ENCODE measurements around the gene SEMA3A.
"Not testable (repeated sequence)": the region's sequence is repeated elsewhere in the genome, so short reads cannot be mapped to it uniquely, and the experiment has no call there.

The SEMA3A gene

DNA sequence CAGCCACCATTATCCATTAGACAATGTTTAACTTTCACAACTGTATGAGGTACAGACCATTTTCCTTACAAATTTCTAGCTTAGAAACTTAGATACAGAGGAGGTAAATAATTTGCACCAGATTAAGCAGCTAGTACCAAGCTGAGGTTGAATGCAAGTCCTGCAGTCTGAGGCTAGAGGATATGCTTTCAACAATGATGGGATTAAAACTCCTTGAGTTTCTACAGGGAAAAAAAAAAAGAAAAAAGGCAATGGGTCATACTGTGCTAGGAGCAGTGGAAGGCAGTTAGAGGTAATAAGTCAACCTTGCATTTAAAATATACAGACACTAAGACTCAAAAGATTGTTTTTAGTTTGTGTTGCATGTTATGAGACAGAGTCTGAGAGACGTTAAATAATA, 86.5 kb downstream of the SEMA3A start:
- DNase-seq, result no peak

DNA sequence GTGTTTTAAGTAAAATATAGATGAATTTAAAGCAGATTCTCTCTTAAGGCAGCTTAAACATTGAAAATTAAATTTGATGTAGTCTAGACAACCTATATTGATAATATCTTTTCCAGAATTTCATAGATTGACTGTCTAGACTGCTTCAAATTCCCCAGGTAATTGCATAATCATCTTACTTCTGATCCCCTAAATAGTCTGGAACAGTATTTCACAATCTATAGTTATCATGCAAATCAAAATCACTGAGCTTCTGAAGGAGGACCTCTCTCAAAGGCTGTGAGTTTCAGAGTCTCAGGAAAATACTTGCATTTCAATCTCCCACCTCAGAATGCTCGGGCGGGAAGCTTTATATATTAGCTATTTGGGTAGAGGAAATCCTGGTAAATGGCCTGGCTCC, 87.3 kb downstream of the SEMA3A start:
- no peak for DNase-seq

GRCh38 chr7:84106291-84106690, 88.3 kb downstream of the SEMA3A start:
- DNase-seq, result no peak

DNA sequence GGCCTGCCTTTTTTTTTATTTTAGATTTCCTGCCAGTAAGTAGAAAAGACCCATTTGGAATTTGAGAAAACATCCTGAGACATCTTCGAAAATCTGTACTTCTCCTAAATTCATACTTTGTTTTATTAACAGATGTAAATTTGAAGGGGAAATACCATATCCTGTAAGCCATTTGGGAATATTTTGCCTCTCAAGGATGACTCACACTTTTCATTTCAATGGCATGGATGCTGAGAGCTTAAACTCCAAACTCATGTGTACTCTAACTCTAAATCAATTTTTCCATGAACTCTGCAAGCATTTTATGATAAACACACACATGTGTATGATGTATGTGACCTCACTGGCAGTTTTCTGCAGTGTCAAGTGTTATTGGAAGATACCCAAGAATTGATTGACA, 89.0 kb downstream of the SEMA3A start:
- peak; percentile 66 for DNase-seq

DNA sequence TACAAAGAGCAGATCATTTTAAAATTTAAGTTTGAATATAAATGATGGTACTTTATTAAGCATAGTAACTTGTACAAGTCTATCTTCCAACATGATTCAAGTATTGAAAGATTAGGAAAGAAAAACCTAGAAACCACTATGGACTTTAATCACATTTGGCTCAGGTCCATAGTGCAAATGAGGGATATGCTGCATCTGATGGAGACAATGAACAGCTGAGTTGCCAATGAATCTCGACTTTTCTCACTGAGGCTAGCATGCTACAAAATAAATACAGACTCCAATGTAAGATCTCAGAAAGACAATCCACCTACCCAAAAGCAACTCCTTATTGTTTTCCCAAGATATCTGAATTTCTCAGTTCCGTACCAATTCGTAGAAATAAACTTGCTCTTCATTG, 89.8 kb downstream of the SEMA3A start:
- no peak for DNase-seq

GRCh38 chr7:84102213-84102612, 92.4 kb downstream of the SEMA3A start:
- peak; percentile 56 for DNase-seq

DNA sequence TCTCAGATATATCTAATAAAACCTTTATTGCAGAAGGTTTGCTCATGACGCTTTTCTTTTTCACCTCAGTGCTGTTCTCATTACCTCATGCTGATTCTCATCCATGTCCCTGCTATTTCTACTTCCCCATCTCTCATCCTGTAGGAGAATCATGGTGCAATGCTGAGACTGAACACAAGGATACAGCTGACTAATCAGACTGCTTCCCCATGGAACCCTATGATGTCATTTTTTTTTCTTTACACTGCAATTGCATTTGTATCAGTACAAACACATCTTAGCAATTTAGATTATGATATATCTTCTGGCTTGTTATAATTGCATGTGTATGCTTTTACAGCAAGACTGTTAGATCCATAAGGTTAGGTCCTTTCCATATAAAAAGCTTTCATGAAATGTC, 93.7 kb downstream of the SEMA3A start:
- peak; percentile 50 for DNase-seq

- DNase-seq, result no peak
These were observed 98.6 kb downstream of the SEMA3A start for GRCh38 chr7:84095971-84096370.

- DNase-seq, result peak; percentile 39
These were observed 102.4 kb downstream of the SEMA3A start for GRCh38 chr7:84092207-84092606.

DNA sequence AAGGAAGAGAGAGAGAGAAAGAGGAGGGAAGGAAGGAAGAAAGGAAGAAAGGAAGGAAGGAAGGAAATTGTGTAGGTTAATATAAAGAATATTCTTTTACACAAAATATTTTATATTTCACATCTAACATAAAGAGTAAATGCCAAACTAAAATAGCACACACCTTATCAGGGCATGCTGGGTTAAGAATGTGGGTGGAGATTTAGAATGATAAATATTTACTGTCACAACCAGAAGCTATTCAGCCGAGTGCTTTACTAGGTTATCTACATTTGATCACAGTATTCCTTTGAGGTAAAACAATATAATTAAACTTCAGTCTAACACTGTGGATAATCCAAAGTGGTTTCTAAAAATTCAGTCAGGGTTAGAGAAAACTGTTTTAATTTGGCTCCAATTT, 103.3 kb downstream of the SEMA3A start:
- no peak for DNase-seq

DNA sequence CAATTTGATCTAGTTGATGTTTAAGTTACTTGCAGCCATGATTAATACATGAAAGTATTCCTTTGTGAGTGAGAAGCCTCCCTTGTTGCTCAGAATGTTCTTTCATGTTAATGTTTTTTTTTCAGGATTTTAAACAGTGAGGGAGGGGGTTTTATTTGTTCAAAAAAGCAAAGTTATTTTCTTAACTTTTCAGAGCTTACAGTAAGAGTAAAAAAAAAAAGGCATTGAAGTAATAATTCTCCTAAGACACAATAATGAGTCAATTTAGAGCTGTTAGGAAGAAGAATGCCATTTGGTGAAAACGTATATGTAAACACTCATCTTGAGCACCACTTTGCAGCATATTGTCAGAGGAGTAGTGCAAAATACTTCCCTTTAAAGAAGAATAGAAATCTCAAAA, 105.8 kb downstream of the SEMA3A start:
- DNase-seq, result peak; percentile 46

- DNase-seq, result no peak
These were observed 108.6 kb downstream of the SEMA3A start for GRCh38 chr7:84085998-84086397.

DNA sequence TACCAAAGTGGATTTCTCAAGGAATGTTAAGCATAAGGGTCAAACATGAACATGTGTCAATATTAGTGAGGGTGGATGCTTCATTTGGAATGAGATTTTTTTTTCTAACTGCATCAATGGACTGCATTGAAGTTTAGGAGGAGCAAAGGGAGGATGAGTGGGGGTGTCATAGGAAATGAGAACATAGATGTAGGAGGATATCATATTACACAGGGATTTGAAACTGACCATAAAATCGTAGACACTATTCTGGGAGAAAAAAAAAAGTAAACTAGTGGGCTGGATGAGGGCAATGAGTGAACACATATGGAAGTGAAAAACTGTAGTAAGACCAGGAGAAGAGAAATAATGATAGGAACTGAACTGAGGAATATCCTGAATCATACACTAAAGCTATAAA, 109.4 kb downstream of the SEMA3A start:
- DNase-seq, result peak; percentile 64

DNA sequence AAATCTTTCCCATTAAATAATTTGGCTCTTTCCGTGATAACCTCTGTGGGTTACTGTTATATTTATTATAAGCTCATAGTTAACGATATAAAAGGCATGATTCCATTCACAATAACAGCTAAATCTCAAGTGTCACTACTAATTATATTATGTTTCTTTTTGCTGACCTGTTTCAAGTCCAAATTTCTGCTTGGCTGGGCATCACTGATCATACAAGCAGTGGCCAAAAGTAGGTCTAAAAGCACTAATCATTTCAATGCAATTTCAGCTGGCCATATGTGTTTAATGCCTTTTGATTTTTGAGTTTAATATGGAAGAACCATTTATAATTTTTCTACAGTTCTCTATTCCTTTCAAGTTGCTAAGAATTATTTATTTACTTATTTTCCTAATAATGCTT, 110.7 kb downstream of the SEMA3A start:
- DNase-seq, result no peak

- DNase-seq, result no peak
These were observed 112.5 kb downstream of the SEMA3A start for GRCh38 chr7:84081973-84082522.

DNA sequence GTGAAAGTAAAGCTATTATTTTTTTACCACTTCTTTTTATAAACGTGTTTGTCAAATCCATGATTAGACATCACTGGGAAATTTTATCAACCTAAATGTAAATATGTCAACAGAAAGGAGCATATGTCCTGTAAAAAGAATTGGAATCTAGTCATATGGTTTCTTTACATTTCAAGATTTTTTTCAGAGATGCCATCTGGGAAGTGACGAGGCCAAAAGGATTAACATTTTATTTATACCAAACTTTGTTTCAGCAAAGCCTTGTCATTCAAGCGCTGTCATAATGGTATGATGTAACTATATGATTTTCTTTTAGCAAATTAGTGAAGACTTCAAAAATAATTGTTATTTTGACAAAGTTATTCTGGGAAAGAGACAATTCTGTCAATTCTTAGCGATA, 117.3 kb downstream of the SEMA3A start:
- no peak for DNase-seq

- no peak for DNase-seq
These were observed 118.4 kb downstream of the SEMA3A start for GRCh38 chr7:84076219-84076618.

DNA sequence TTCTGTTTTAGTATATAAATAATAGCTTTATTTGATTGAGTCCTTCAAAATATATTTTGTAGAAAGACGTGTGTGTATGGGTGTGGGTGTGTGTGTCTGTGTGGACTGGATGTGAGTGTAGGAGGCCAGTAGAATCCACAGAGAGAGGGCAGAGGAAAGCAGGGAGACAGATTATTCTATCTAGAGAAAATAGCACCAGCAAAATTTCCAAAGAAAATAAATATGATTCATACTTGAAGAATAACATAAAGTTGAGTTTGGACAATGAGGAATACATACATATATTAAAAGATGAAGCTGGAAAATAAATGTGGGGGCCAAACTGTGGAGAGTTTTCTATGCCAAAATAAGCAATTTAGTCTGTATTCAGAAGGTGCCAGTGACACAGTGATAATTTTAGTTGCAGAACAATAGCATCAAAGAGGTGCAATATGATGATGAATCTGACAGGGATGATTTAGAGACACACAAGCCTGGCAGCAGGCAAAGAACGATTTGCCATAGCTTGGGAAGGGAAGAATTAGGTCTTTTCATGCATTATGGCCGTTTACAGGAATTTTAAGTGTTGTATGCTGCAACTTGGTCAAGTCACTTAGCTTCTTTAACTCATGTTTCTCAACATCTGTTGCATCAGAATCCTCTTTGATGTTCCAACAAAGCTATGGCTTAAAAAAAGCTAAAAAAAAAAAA, 121.3 kb downstream of the SEMA3A start:
- DNase-seq, result peak; percentile 53

DNA sequence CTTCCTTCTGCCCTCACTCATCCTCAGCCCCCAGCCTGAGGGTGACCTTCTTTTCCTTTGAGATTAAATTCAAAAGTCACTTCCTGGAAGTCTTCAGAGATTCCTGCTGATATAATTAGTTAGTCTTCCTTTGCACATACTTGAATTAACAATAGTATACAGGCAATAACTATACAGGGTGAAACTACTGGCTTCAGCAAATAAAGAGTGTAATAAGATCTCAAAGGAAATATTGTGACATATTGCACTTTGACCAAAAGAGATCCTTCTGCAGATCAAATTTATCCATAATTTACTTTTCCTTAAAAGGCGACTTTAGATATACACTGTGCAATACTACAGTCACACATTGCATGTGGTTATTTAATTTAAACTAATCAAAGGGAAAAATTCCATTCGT, 123.8 kb downstream of the SEMA3A start:
- peak; percentile 34 for DNase-seq

GRCh38 chr7:84069999-84070500, 124.5 kb downstream of the SEMA3A start:
- no peak for DNase-seq

- DNase-seq, result no peak
These were observed 125.6 kb downstream of the SEMA3A start for GRCh38 chr7:84069033-84069432.

GRCh38 chr7:84062489-84062901, 132.1 kb downstream of the SEMA3A start:
- not testable (repeated sequence) for DNase-seq

GRCh38 chr7:84060760-84061261, 133.8 kb downstream of the SEMA3A start:
- peak; percentile 55 for DNase-seq

DNA sequence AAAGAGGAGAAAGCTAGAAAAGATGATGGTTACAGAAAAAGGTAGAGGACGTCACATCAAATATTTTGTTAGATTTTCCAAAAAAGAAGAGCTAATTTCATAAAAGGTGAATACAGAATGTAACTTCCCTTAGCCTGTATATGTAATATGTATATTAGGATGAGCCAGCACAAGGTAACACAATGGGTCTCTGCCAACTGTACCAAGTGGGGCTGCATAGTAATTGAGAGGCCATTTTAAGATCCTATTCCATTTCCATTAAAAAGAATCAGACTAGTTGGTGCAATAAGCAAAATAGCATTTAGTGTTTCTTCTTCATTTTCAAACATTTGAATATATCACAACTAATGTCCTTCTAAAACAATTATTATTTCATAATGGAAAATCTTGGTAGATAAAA, 134.6 kb downstream of the SEMA3A start:
- no peak for DNase-seq
